Motor neuron (in vitro differentiated cells): ENCODE results near the gene PCDHAC1. TPM values are rescaled to one million over a fixed set of nuclear protein-coding genes. Genes with fewer than 3 reads are reported as not detected.

Source experiments
- ATAC-seq, 8 experiments: fragments of 200-7000 bp; cut with Tn5 transposase; replicated peaks in 6 of 8; 2 replicates each; pipeline ENCODE4 v1.8.0; 2021; ENCODE audit warnings: mild to moderate bottlenecking in 8 of 8, moderate library complexity in 8 of 8
- H3K27ac ChIP-seq, 2 donors: fragments of 250-450 bp; sonication (Bioruptor Pico); 2 replicates each; pipeline ENCODE4 v1.9.0; 2021; ENCODE audit warnings: antibody characterized with exemption in 2 of 2, mild to moderate bottlenecking in 2 of 2, moderate library complexity in 1 of 2
- H3K4me1 ChIP-seq, 2 donors: fragments of 250-450 bp; sonication (Bioruptor Pico); replicated peaks in 1 of 2; 2 replicates each; pipeline ENCODE4 v1.6.1; 2021; ENCODE audit warnings: antibody characterized with exemption in 2 of 2, mild to moderate bottlenecking in 2 of 2, moderate library complexity in 1 of 2
- H3K4me3 ChIP-seq, 5 donors: fragments of 250-450 bp; sonication (Bioruptor Pico); 2 replicates each; pipeline ENCODE4 v1.9.0; 2021; ENCODE audit warnings: antibody characterized with exemption in 5 of 5, mild to moderate bottlenecking in 5 of 5, moderate library complexity in 4 of 5
- WGBS, 10 experiments: fragments of 450-650 bp; shearing (Covaris generic); methylation state at CpG; one replicate each; pipeline ENCODE4 v1.0.0; 2022; 5-methylcytosine and 5-hydroxymethylcytosine counted together
- in situ Hi-C, 9 experiments: fragments of 400-800 bp; cut with MboI; loops; one replicate each; pipeline ENCODE4 v1.15.0; 2021; ENCODE audit warnings: low sequenced_read_pairs in 9 of 9, low pct_unique_long_range_greater_than_20kb in 2 of 9; ENCODE audit not compliant: unreplicated experiment in 9 of 9
- total RNA-seq, 8 experiments: library from RNA; unstranded; fragments of 300-600 nt; gene quantifications; 2 replicates each; pipeline versions ENCODE4 v1.2.3 to v1.2.4, GENCODE V29; 2022

Gene PCDHAC1
- total RNA-seq, 8 experiments from 2014 or later: 0.05 to 25.2 (median 14.1) TPM

DNA sequence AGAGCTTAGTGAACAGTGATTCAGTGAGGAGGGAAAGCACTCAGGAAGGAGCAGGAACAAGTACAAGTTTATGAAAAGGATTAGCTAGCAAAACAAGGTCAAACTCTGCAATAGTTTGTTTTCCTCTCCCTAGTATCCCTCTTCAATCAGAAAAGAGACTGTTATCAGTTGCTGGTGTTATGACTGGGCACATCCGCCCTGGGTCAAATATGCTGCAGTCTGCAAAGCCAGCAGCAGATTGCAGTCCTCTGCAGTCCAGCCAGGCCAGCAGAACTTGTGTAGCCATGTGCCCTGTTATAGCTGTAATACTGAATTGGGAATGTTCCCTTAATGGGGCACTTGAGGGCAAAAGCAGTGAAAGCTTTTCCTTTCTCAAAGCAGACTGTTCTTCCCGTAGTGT is 52.2 kb downstream of the PCDHAC1 start:
- 0 to 81% (median 57%) methylated on average over 1 to 2 of the region's 2 CpGs; no CpG with 5 or more reads in 3 of the 10 experiments for WGBS, 10 experiments
- Histone ChIP-seq H3K4me3 (no peak overlapping the region), H3K27ac (no peak overlapping the region), H3K4me1 (peaks cover 10 to 20% of the 10 kb centered on the region in 2 donors)
- ATAC-seq: peak in 2 of 8 experiments; percentile 8 to 34
- in situ Hi-C loops: no loop called here

GRCh38 chr5:140978983-140979382 is 52.9 kb downstream of the PCDHAC1 start:
- ATAC-seq: no peak
- 0 to 100% (median 91%) methylated on average over 1 of the region's 1 CpG; no CpG with 5 or more reads in 1 of the 10 experiments for WGBS, 10 experiments
- no peak overlapping the region for H3K27ac ChIP-seq
- H3K4me3 ChIP-seq: no peak overlapping the region
- in situ Hi-C loops: no loop called here
- H3K4me1 ChIP-seq: peaks cover 10 to 17% of the 10 kb centered on the region in 2 donors

Other genes starting within 250 kb of the PCDHAC1 start
- 100 to 1,000 TPM in 2 of 8 experiments, 10 to 100 TPM in 6; 53.1 to 102 (median 77.0) TPM for gene HARS1, start 234.9 kb upstream of the PCDHAC1 start, total RNA-seq
- gene HARS2, start 234.8 kb upstream of the PCDHAC1 start, total RNA-seq: 10 to 100 TPM; 21.4 to 45.7 (median 32.6) TPM
- gene ZMAT2, start 225.9 kb upstream of the PCDHAC1 start, total RNA-seq: 10 to 100 TPM; 55.0 to 93.8 (median 73.5) TPM
- 1 to 10 TPM in 1 of 8 experiments, under 1 TPM in 7; 0.22 to 1.7 (median 0.68) TPM for gene PCDHA1, start 140.2 kb upstream of the PCDHAC1 start, total RNA-seq
- gene PCDHA2, start 131.4 kb upstream of the PCDHAC1 start, total RNA-seq: 1 to 10 TPM in 5 of 8 experiments, under 1 TPM in 2, not detected in 1; 0.13 to 6.8 (median 1.5) TPM
- gene PCDHA3, start 125.2 kb upstream of the PCDHAC1 start, total RNA-seq: 1 to 10 TPM in 5 of 8 experiments, under 1 TPM in 2, not detected in 1; 0.63 to 5.8 (median 1.6) TPM
- gene PCDHA4, start 119.2 kb upstream of the PCDHAC1 start, total RNA-seq: 10 to 100 TPM in 5 of 8 experiments, 1 to 10 TPM in 1, under 1 TPM in 2; 0.05 to 50.8 (median 14.1) TPM
- gene PCDHA5, start 104.7 kb upstream of the PCDHAC1 start, total RNA-seq: 1 to 10 TPM in 5 of 8 experiments, under 1 TPM in 2, not detected in 1; 0.24 to 3.1 (median 2.2) TPM
- 10 to 100 TPM in 1 of 8 experiments, 1 to 10 TPM in 4, under 1 TPM in 3; 0.15 to 24.3 (median 2.0) TPM for gene PCDHA6, start 98.3 kb upstream of the PCDHAC1 start, total RNA-seq
- 1 to 10 TPM in 5 of 8 experiments, under 1 TPM in 3; 0.05 to 5.3 (median 1.7) TPM for gene PCDHA7, start 92.0 kb upstream of the PCDHAC1 start, total RNA-seq
- 1 to 10 TPM in 5 of 8 experiments, under 1 TPM in 1, not detected in 2; 0.31 to 3.2 (median 2.2) TPM for gene PCDHA8, start 85.1 kb upstream of the PCDHAC1 start, total RNA-seq
- 1 to 10 TPM in 4 of 8 experiments, under 1 TPM in 4; 0.05 to 6.2 (median 0.93) TPM for gene PCDHA9, start 77.9 kb upstream of the PCDHAC1 start, total RNA-seq
- 1 to 10 TPM in 6 of 8 experiments, under 1 TPM in 2; 0.10 to 8.1 (median 2.0) TPM for gene PCDHA10, start 70.4 kb upstream of the PCDHAC1 start, total RNA-seq
- gene PCDHA11, start 57.3 kb upstream of the PCDHAC1 start, total RNA-seq: 1 to 10 TPM in 5 of 8 experiments, under 1 TPM in 2, not detected in 1; 0.31 to 6.3 (median 5.2) TPM
- gene PCDHA12, start 51.0 kb upstream of the PCDHAC1 start, total RNA-seq: 10 to 100 TPM in 2 of 8 experiments, 1 to 10 TPM in 3, under 1 TPM in 2, not detected in 1; 0.13 to 22.5 (median 7.4) TPM
- gene PCDHA13, start 44.2 kb upstream of the PCDHAC1 start, total RNA-seq: 10 to 100 TPM in 2 of 8 experiments, 1 to 10 TPM in 3, under 1 TPM in 2, not detected in 1; 0.21 to 13.2 (median 2.3) TPM
- gene PCDHAC2, start 40.2 kb downstream of the PCDHAC1 start, total RNA-seq: 10 to 100 TPM in 1 of 8 experiments, 1 to 10 TPM in 5, under 1 TPM in 2; 0.10 to 24.4 (median 4.8) TPM
- under 1 TPM in 7 of 8 experiments, not detected in 1; 0.04 to 0.43 (median 0.11) TPM for gene PCDHB1, start 125.1 kb downstream of the PCDHAC1 start, total RNA-seq
- 10 to 100 TPM in 5 of 8 experiments, 1 to 10 TPM in 2, under 1 TPM in 1; 0.36 to 45.7 (median 10.3) TPM for gene PCDHB2, start 168.3 kb downstream of the PCDHAC1 start, total RNA-seq
- gene PCDHB3, start 174.2 kb downstream of the PCDHAC1 start, total RNA-seq: 1 to 10 TPM in 7 of 8 experiments, not detected in 1; 1.6 to 7.6 (median 2.8) TPM
- gene PCDHB4, start 195.5 kb downstream of the PCDHAC1 start, total RNA-seq: 1 to 10 TPM in 4 of 8 experiments, under 1 TPM in 4; 0.20 to 2.0 (median 1.2) TPM
- gene PCDHB5, start 208.9 kb downstream of the PCDHAC1 start, total RNA-seq: 10 to 100 TPM in 3 of 8 experiments, 1 to 10 TPM in 1, under 1 TPM in 3, not detected in 1; 0.27 to 51.6 (median 8.5) TPM
- gene PCDHB6, start 223.8 kb downstream of the PCDHAC1 start, total RNA-seq: 1 to 10 TPM in 4 of 8 experiments, under 1 TPM in 3, not detected in 1; 0.28 to 2.8 (median 2.3) TPM
- 1 to 10 TPM in 3 of 8 experiments, under 1 TPM in 5; 0.20 to 2.0 (median 0.50) TPM for gene PCDHB7, start 246.3 kb downstream of the PCDHAC1 start, total RNA-seq